Heart left ventricle (tissue), 13 donors: ENCODE data around the gene ANXA5.

Experiments used
- CTCF ChIP-seq, 12 donors: fragments of 200-600 bp; sonication (generic) in 4 of 12; IDR thresholded peaks; one replicate each; pipeline versions ENCODE4 v1.5.0 to v1.8.0; 2018 to 2022; ENCODE audit warnings: antibody characterized with exemption in 12 of 12, mild to moderate bottlenecking in 5 of 12
- POLR2A ChIP-seq, 2 donors: fragments of 450-650 bp; IDR thresholded peaks; one replicate each; pipeline ENCODE4 v1.6.1; 2017; ENCODE audit warnings: antibody characterized with exemption in 2 of 2, mild to moderate bottlenecking in 2 of 2, moderate library complexity in 2 of 2
- donor health status: ischemic (EF 13 %, LVEDD 7.1; RV severe dilation, severe dysfunction).
- donor health status: DM: no; HTN: yes; CAD: no.
- donor health status: DM: no; HTN: no; CAD: no.
- donor health status: ischemic (EF 25% LVEDD 6.9; RV normal size, moderate dysfunction).
- donor health status: ischemic (EF 25% LVEDD 5.7; RV mildly dilated, moderate dysfunction).
- donor health status: ischemic (EF 35%, LVEDD 5.7; RV mildly dilated, moderate dysfunction).
- donor health status: nonischemic (EF 11% LVEDD 7.7; RV severe dilation, severe dysfunction).
- donor health status: DM: yes; HTN: yes; CAD: no.
- donor health status: PGD.
- donor health status: ischemic (EF 29% LVEDD 5.4; RV normal size, mild dysfunction).
- donor health status: nonischemic (EF 23%, LVEDD 6.1; RV moderate dilation, normal function).

DNA sequence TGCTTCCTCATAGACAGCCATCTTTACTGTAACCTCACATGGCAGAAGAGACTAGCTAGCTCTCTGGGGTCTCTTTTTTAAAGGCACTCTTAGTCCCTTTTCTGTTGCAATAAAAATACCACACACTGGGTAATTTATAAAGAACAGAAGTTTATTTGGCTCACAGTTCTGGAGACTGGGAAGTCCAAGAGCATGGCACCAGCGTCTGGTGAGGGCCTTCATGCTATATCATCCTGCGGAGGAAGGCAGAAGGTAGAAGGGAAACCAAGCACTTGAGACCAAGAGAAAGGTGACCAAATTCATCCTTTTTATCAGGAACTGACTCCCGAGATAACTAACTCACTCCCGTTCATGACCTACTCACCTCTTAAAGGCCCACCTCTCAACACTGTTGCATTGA is 5.4 kb upstream of the ANXA5 start:
- TF ChIP-seq CTCF (IDR thresholded peaks at IDR 0.05): no peak
- no peak for TF ChIP-seq POLR2A (IDR thresholded peaks at IDR 0.05)
